Neuron (in vitro differentiated cells): Measurements from ENCODE around the gene RACGAP1.

ENCODE experiments used
- H2AFZ ChIP-seq: one replicate; pipeline ENCODE4 v1.6.1; 2013; ENCODE audit warnings: low read depth, mild to moderate bottlenecking, inconsistent platforms, low read length, moderate library complexity
- H3K27me3 ChIP-seq: one replicate; pipeline ENCODE4 v1.6.1; 2013; ENCODE audit warnings: low read length; ENCODE audit not compliant: insufficient read depth
- H3K36me3 ChIP-seq: one replicate; pipeline ENCODE4 v1.6.1; 2013; ENCODE audit warnings: low read length; ENCODE audit not compliant: insufficient read depth
- H3K4me1 ChIP-seq: one replicate; pipeline ENCODE4 v1.6.1; 2013; ENCODE audit warnings: low read length; ENCODE audit not compliant: insufficient read depth
- H3K4me3 ChIP-seq: 2 replicates; pipeline ENCODE4 v1.5.1; 2013; ENCODE audit warnings: mild to moderate bottlenecking, low read length, moderate library complexity
- H3K9me3 ChIP-seq: one replicate; pipeline ENCODE4 v1.6.1; 2013; ENCODE audit warnings: low read length

The RACGAP1 gene

DNA sequence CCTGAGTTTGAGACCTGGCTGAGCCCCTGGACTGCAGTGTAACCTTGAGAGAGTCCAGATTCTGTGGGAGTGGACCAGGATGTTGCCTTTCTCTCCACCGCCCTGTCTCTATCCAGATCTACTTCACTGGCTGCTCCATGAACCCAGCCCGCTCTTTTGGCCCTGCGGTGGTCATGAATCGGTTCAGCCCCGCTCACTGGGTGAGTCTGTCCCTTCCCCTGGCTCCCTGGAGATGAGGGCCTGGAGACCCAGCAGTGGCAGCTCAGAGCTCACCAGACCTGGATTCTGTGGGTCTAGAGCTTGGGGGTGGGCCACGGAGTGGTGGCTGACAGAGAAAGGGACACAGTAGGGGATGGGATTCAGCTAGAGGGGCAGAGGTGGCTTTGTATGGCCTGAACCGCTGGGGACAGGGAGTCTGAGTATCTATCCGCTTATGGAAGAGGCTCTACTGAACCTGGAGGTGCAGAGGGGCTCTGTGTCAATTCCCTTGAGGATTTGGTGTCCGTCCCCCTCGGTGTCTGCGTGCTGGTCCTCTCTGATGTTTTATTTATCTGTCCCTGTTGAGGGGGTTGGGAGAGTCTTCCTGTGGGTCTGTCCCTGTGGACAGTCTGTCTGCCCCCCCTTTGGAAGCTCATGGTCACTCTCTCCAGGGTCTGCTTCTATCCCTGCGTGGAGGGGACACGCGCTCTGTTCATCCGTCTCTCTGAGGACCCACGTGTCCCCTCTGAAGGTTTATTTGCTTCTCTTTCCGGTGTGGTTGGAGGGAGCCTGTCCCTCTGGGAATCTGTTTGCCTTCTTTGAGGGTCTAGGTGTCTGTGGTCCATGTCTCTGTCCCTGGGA is 61.1 kb downstream of the RACGAP1 start:
- Histone ChIP-seq H3K27me3 (peaks cover 2% of the 10 kb centered on the region), H3K4me1 (peaks cover 16% of the 10 kb centered on the region), H3K4me3 (no peak overlapping the region), H2AFZ (no peak overlapping the region), H3K9me3 (no peaks in the 10 kb centered on the region), H3K36me3 (no peaks in the 10 kb centered on the region)

DNA sequence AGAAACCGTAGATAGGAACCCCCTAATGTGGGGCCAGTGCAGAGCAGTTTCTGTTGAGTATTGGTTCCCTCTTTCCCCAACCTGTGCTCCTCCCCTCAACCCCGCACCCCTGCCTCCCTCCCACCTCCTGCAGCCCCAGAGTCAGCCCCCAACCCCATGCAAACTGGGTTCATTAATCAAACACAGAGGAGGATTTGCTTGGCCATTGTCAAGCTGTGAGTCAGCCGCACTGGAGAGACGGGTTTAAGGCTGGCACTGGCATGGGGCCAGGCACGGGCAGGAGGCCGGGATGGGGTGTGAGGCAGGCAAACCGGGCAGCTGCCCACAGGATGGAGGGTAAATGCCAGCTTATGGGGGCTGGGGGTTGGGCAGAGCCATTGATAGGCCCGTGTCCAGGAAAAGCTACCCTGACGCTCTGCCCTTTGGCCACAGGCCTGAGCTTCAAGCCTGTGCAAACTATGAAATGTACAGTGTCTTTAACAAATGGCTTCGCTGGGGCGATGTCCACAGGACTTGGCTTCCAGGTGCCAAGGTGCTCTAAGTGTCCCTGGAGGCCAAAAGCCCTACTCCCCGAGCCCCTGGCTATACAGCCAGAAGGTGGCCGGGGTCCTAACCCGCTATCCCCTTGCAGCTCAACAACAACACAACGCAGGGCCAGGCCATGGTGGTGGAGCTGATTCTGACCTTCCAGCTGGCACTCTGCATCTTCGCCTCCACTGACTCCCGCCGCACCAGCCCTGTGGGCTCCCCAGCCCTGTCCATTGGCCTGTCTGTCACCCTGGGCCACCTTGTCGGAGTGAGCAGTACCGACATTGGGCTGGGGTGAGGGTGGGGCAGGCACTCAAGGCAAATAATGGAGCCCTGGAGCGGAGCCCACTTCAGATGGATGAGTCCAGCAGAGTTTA is 62.2 kb downstream of the RACGAP1 start:
- Histone ChIP-seq H3K27me3 (peaks cover 2% of the 10 kb centered on the region), H3K4me1 (peaks cover 21% of the 10 kb centered on the region), H3K36me3 (no peaks in the 10 kb centered on the region), H2AFZ (no peak overlapping the region), H3K4me3 (no peak overlapping the region), H3K9me3 (no peaks in the 10 kb centered on the region)

DNA sequence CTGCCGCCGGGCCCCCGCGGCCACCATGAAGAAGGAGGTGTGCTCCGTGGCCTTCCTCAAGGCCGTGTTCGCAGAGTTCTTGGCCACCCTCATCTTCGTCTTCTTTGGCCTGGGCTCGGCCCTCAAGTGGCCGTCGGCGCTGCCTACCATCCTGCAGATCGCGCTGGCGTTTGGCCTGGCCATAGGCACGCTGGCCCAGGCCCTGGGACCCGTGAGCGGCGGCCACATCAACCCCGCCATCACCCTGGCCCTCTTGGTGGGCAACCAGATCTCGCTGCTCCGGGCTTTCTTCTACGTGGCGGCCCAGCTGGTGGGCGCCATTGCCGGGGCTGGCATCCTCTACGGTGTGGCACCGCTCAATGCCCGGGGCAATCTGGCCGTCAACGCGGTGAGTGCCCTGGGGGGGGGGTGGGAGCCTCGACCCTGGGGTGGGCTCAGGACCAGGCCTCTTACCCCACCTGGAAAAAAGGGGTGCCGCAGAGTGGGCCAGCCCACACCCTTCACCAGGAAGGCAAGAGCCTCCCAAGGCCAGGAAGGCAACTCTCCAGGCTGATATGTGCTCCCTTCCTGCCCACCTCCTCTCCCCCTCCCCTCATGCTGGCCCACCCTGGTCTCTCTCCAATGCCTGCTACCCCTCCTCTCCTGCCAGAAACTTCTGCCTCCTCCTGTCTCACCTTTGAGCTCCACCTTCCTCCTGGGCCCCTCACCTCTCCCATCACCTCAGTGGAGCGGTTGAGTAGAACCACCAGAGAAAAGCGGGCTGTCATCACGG is 63.1 kb downstream of the RACGAP1 start:
- H3K36me3 ChIP-seq = no peaks in the 10 kb centered on the region
- no peak overlapping the region for H2AFZ ChIP-seq
- peaks cover 19% of the 10 kb centered on the region for H3K4me1 ChIP-seq
- peaks cover 2% of the 10 kb centered on the region for H3K27me3 ChIP-seq
- no peaks in the 10 kb centered on the region for H3K9me3 ChIP-seq
- H3K4me3 ChIP-seq = no peak overlapping the region

DNA sequence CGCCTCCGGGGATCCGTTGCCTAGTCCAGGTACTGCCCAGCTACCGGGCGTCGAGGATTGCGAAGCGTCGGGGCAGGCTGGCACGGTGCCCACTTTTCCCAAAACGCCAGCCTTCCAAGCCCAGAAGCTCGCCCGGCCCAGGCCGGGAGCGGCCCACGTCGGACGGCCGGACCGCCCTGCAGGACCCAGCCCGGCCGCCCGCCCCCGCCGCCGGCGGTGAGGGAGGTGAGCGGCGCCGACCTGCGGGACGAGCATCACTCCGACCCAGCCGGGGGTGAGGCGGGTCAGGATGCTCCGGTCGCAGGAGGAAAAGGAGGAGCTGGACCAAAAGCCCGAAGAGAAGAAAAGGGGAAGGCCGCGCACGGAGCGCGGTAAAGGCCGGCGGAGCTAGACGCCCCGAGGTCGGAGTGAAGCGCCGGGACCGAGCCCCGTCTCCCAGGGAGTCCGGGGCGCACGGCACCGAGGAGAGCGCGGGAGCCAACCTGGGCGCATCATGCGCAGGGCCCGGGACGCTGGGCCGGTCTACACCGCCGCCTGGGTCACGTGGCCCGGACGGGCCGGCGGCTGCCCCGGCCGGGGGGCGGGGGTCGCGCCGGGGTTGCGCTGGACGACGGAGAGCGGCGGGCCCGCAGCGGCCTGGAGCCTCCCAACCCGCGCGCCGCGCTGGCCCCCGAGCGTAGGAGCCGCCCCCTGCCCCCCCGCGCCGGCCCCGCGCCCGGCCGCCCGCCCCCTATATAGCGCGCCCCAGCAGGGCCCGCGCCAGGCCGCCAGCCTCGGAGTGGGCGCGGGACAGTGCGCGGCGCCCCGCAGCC is 64.0 kb downstream of the RACGAP1 start, which contains the start of gene AQP5:
AQP5 (plus strand) TSS at position 762 of the 812 bp plus-strand sequence. CDS start 146 bp downstream, outside the sequence.
- H3K4me3 ChIP-seq = no peak within 1 kb of the TSS
- H3K9me3 ChIP-seq = no peaks in the 10 kb centered on the region
- H3K36me3 ChIP-seq = no peaks in the 10 kb centered on the region
- no peak within 1 kb of the TSS for H2AFZ ChIP-seq
- peaks cover 18% of the 10 kb centered on the region for H3K4me1 ChIP-seq
- peaks cover 2% of the 10 kb centered on the region for H3K27me3 ChIP-seq

DNA sequence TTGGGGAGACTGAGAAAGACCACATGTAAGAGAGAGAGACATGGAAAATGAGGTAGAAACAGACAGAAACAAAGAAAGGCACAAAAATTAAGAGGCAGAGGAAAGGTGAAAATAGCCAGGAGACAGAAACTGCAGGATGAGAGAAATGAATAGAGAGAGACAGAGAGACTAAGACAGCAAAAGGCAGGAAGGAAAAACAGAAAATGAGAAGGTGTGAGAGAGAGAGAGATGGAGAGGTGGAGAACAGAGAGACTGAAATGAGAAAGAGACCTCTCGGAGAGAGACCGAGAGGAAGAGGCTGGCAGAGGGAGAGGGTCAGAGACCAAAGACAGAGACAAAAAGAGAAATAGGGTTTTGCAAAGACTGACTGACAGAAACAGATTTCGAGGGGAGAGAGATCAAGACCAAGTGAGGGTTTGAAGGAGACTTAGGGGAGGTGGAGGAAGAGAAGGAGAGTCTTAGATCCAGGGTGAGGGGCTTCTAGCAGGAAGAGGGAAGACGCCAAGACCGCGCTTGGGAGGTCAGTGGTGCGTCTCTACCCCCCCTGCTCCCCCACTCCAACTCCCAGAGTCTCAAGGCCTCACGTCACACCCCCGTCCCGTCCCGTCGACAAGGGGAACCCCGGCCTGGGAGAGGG is 64.7 kb downstream of the RACGAP1 start:
- Histone ChIP-seq H3K4me1 (peaks cover 18% of the 10 kb centered on the region), H3K36me3 (no peaks in the 10 kb centered on the region), H3K27me3 (no peaks in the 10 kb centered on the region), H2AFZ (no peak overlapping the region), H3K4me3 (no peak overlapping the region), H3K9me3 (no peaks in the 10 kb centered on the region)

DNA sequence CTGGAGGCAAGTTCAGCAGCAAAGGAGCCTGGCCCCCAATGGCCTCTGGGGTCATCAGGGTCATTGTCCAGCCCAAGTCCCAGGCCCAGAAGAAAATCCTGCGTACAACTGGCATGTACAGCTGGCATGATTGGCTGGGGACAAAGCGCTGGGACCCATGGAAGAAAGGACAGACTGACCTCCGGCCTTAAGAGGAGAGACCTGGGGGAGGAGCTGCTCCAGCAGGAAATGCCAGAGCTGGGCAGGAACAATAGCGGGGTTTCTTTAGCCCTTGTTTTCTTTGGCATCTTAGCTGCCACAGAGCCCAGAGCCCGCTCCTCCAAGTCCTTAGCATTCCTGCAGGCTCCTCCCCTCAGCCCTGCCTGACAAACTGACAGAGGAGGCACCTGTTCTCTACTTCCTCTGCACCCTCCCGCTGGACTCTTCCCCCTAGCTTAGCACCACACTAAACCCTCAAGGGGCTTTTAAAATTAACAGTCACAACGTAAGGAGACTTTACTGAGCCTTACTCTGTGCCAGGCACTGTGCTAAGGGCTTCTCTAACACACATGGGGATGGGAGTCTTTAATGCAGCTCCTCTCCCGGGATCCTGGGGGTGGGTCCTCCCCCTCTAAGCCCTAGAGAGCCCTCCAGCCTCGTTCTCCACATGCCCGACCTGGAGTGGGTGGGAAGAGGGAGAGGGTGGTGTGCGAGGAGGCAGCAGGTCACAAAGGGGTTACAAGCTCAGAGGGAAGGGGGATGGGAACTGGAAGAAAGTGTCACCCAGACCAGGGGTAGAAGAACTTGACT is 65.4 kb downstream of the RACGAP1 start:
- H2AFZ ChIP-seq = no peak overlapping the region
- peaks cover 18% of the 10 kb centered on the region for H3K4me1 ChIP-seq
- no peaks in the 10 kb centered on the region for H3K9me3 ChIP-seq
- no peak overlapping the region for H3K4me3 ChIP-seq
- no peaks in the 10 kb centered on the region for H3K27me3 ChIP-seq
- H3K36me3 ChIP-seq = no peaks in the 10 kb centered on the region

DNA sequence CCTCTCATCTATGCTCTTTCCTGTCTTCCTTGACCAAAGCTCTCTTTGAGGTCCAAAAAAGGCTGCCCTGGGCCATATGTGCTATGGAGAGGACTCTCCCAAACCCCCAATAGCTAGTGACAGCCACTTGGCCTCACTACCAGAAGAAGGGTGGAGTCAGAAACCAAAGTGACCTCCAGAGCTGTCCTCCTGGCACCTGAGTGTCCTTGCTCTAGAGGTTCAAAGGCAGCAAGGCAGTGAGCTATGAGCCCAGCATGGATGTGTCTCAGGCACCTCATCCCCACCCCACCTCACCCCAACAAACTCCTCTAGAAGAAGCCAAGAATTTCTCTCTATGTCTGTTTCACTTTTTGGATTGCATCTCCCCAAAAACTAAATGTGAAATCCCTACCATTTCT is 67.7 kb downstream of the RACGAP1 start:
- Histone ChIP-seq H3K36me3 (no peaks in the 10 kb centered on the region), H3K27me3 (no peaks in the 10 kb centered on the region), H3K9me3 (no peaks in the 10 kb centered on the region), H3K4me3 (no peak overlapping the region), H2AFZ (no peak overlapping the region), H3K4me1 (peaks cover 18% of the 10 kb centered on the region)

DNA sequence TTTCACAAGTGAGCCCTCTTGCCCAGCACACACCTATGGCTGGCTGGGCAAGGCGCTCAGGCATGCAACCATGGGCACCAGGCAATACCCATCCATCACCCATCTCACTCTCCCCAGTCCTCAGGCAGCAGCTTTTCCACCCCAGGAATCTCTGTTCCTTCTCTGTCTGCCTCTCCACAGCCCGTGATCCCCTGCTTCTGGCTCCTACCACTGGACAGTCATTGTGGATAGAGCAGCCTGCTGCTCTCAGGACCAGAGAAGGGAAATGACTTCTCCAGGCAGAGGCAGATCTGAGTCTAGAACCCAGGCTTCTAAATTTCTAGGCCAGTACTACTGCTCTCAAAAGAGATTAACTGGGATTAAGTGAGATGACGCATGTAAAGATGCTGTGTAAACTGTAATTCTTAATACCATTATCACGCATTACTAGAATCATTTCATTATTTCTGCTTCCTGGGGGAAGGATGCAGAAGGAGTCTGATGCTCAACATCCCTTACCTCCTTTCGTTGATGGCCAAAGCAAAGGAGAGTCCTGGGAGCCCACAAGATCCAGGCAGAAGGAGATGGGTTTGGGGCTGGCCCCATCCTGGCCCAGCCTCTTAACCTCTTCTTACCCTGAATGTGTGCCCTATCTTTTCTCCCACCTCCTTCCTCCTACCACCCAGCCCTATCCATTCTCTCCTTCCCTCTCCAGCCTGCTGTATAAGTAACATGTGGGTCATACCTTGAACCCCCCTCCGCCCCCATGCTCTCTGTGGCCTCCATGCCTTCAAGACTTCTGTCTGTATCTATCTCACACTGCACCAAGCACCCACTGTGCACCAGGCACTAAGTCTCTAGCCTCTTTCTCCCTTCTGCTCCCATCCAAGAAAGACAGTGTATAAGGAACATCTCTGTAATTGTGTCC is 68.4 kb downstream of the RACGAP1 start:
- Histone ChIP-seq H3K4me1 (peaks cover 18% of the 10 kb centered on the region), H3K4me3 (no peak overlapping the region), H3K9me3 (no peaks in the 10 kb centered on the region), H3K36me3 (no peaks in the 10 kb centered on the region), H2AFZ (no peak overlapping the region), H3K27me3 (no peaks in the 10 kb centered on the region)

DNA sequence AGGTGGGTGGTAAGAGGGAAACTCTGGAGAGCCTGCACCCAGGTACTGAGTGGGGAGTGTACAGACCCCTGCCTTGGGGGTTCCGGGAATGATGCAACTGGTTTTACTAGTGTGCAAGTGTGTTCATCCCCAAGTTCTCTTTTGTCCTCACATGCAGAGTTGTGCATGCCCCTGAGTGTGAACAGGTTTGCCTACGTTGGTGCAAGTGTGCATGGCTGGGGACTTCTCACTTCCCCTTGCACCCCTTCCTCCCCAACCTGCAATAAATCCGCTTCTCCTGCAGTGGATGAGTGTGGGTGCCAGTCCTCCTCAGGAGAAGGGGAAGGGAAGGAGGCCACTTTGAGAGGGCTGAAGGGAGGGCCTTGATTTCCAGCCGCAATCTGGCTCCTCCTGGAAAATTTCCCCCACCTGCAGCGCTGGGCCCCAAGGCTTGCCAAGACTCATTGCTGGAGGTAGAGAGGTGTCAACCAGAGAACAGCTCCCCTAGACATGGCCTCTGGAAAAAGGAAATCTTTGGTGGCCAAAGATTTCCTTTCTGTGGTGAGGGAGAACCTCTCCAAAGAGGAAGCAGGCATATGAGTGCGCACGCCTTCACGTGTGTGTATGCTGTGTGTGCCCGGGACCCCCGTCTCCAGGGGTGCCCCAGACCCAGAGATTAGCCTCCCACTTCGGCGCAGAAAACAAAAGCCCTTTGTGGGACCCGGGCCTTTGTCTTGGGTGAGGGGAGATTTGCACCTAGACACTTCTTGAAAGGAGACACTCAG is 69.2 kb downstream of the RACGAP1 start:
- Histone ChIP-seq H3K36me3 (no peaks in the 10 kb centered on the region), H2AFZ (no peak overlapping the region), H3K27me3 (no peaks in the 10 kb centered on the region)

More for the DNA sequence above, 69.2 kb downstream of the RACGAP1 start:
- H3K4me1 ChIP-seq = peaks cover 18% of the 10 kb centered on the region
- no peaks in the 10 kb centered on the region for H3K9me3 ChIP-seq
- H3K4me3 ChIP-seq = no peak overlapping the region
